Spleen (tissue), 7 donors: ENCODE results near the gene RIPK1.

Experiments used
- POLR2A ChIP-seq, 3 donors: fragments of 450-650 bp; IDR thresholded peaks; one replicate each; pipeline ENCODE4 v1.5.1; 2017; ENCODE audit warnings: antibody characterized with exemption in 3 of 3, mild to moderate bottlenecking in 1 of 3
- POLR2AphosphoS5 ChIP-seq, 3 donors: sonication (generic); formaldehyde crosslinking; IDR thresholded peaks; one replicate each; pipeline ENCODE4 v1.5.1; 2017; ENCODE audit warnings: antibody characterized with exemption in 3 of 3
- TF ChIP-seq, protein P1 (sequence below), 11 experiments: fragments of 200-600 bp in 7 of 11; fragments of 450-650 bp in 4 of 11; sonication (generic) in 4 of 11; IDR thresholded peaks in 8 of 11; conservative IDR thresholded peaks in 3 of 11; 1 replicate in 7 of 11; 2 replicates in 4 of 11; pipeline versions ENCODE4 v1.4.0 to v1.8.0; 2016 to 2021; ENCODE audit warnings: antibody characterized with exemption in 11 of 11, inconsistent platforms in 4 of 11, mild to moderate bottlenecking in 1 of 11
- donor health status: DM: no; HTN: no; CAD: no; lungs with moderate emphysema.
- donor health status: DM: no; HTN: no; CAD: no.
- donor health status: DM: no; HTN: no; CAD: no.

DNA sequence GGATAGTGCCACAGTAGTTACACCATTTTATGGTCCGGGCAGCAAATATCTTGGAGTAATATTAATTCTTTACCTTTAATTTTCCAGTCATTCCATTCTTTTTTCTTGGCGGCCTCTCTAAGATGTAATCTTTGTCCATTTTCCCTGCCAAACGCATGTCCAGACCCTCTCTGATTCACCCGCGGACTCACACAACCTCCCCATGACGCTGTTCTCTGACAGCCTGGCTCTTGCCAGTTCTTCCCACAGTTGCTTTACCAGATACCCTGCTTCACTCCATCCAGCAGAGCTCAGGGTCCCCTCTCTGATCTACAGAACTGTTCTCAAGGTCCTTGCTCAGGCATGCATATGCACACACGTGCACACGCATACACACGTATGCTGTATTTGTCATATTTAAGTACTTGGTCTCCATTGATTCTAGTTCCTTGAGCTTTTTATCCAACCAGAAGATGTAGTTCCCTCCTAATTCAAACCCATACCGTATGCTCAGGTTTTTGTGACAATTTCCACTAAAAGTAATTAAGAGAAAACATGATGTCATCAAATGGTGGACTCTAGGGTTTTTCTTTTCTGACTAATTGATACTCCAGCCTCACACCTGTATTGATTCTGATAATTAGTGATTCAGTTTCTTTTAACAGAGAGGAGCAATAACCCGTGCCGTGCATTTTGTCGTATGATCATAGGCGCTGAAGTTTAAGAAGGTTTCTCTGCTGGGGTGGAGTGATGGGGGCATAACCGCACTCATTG, 60.2 kb downstream of the RIPK1 start:
- TF ChIP-seq POLR2AphosphoS5 (IDR thresholded peaks at IDR 0.05) (no peak), POLR2A (IDR thresholded peaks at IDR 0.05) (no peak)
- TF ChIP-seq, protein P1, sequence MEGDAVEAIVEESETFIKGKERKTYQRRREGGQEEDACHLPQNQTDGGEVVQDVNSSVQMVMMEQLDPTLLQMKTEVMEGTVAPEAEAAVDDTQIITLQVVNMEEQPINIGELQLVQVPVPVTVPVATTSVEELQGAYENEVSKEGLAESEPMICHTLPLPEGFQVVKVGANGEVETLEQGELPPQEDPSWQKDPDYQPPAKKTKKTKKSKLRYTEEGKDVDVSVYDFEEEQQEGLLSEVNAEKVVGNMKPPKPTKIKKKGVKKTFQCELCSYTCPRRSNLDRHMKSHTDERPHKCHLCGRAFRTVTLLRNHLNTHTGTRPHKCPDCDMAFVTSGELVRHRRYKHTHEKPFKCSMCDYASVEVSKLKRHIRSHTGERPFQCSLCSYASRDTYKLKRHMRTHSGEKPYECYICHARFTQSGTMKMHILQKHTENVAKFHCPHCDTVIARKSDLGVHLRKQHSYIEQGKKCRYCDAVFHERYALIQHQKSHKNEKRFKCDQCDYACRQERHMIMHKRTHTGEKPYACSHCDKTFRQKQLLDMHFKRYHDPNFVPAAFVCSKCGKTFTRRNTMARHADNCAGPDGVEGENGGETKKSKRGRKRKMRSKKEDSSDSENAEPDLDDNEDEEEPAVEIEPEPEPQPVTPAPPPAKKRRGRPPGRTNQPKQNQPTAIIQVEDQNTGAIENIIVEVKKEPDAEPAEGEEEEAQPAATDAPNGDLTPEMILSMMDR (IDR thresholded peaks at IDR 0.05 in 8 of 11, conservative IDR thresholded peaks at IDR 0.05 in 3 of 11): no peak
